BLaER1 treated with 17β-estradiol and CSF1 and Interleukin-3, amounts not matched to agents 10 nM and 100 nM (cell line): Measurements from ENCODE around the gene BLNK.
"Not testable (repeated sequence)": the region's sequence is repeated elsewhere in the genome, so short reads cannot be mapped to it uniquely, and the experiment has no call there.

Source experiments
- H3K27ac ChIP-seq, 11 experiments: shearing (Covaris generic); formaldehyde crosslinking; 2 replicates each; pipeline ENCODE4 v1.8.1; 2022
- H3K27me3 ChIP-seq, 11 experiments: shearing (Covaris generic); formaldehyde crosslinking; 2 replicates each; pipeline ENCODE4 v1.8.1; 2022
- H3K36me3 ChIP-seq, 11 experiments: shearing (Covaris generic); formaldehyde crosslinking; 2 replicates each; pipeline ENCODE4 v1.8.1; 2022
- H3K4me1 ChIP-seq, 10 experiments: shearing (Covaris generic); formaldehyde crosslinking; 2 replicates each; pipeline ENCODE4 v1.8.1; 2022
- H3K4me2 ChIP-seq, 11 experiments: shearing (Covaris generic); formaldehyde crosslinking; 2 replicates each; pipeline ENCODE4 v1.8.1; 2022
- H3K4me3 ChIP-seq, 10 experiments: shearing (Covaris generic); formaldehyde crosslinking; 2 replicates each; pipeline ENCODE4 v1.8.1; 2022
- H3K9ac ChIP-seq, 11 experiments: shearing (Covaris generic); formaldehyde crosslinking; 2 replicates each; pipeline ENCODE4 v1.8.1; 2022
- H3K9me3 ChIP-seq, 11 experiments: shearing (Covaris generic); formaldehyde crosslinking; replicated peaks in 1 of 11; 2 replicates each; pipeline ENCODE4 v1.8.1; 2022
- H4K20me1 ChIP-seq, 11 experiments: shearing (Covaris generic); formaldehyde crosslinking; 2 replicates each; pipeline ENCODE4 v1.8.1; 2022
- Cebpa-rat ChIP-seq, 11 experiments: shearing (Covaris generic); IDR thresholded peaks; 2 replicates each; pipeline ENCODE4 v1.8.1; 2022

Gene BLNK

GRCh38 chr10:96205580-96205979 lies 65.8 kb downstream of the BLNK start:
- Histone ChIP-seq H3K9ac (no peak overlapping the region), H4K20me1 (no peaks in the 10 kb centered on the region), H3K4me1 (peaks cover 0 to 14% (median 7%) of the 10 kb centered on the region in 10 experiments; a peak in 12 of 20 replicates), H3K27ac (no peak overlapping the region), H3K4me2 (no peak overlapping the region), H3K9me3 (no peaks in the 10 kb centered on the region), H3K36me3 (peaks cover 0 to 100% (median 60%) of the 10 kb centered on the region in 11 experiments; a peak in 19 of 22 replicates), H3K27me3 (no peaks in the 10 kb centered on the region), H3K4me3 (no peak overlapping the region)
- no peak for TF ChIP-seq Cebpa-rat (IDR thresholded peaks at IDR 0.05)

- Histone ChIP-seq H3K36me3 (peaks cover 4 to 100% (median 85%) of the 10 kb centered on the region in 11 experiments; a peak in 19 of 22 replicates), H3K4me3 (no peak overlapping the region)
- no peak for TF ChIP-seq Cebpa-rat (IDR thresholded peaks at IDR 0.05)
These were observed 69.8 kb downstream of the BLNK start for GRCh38 chr10:96201525-96201924.

GRCh38 chr10:96189505-96189904 lies 81.9 kb downstream of the BLNK start:
- H3K27ac ChIP-seq, H3K4me1 ChIP-seq, H3K4me2 ChIP-seq, H3K4me3 ChIP-seq, H3K27me3 ChIP-seq, H4K20me1 ChIP-seq, H3K9ac ChIP-seq: not testable (repeated sequence)
- H3K36me3 ChIP-seq, result peaks cover 5 to 53% (median 46%) of the 10 kb centered on the region in 11 experiments; a peak in 19 of 22 replicates
- H3K9me3 ChIP-seq, result peaks cover 34 to 67% (median 45%) of the 10 kb centered on the region in 11 experiments

More at GRCh38 chr10:96201525-96201924, 69.8 kb downstream of the BLNK start:
- Histone ChIP-seq H3K9me3 (peaks cover 0 to 3% (median 0%) of the 10 kb centered on the region in 11 experiments; a peak in 1 of 22 replicates), H3K27ac (no peak overlapping the region), H4K20me1 (no peaks in the 10 kb centered on the region), H3K27me3 (no peaks in the 10 kb centered on the region), H3K4me2 (no peak overlapping the region), H3K9ac (no peak overlapping the region), H3K4me1 (no peaks in the 10 kb centered on the region)

GRCh38 chr10:96188916-96189315 lies 82.5 kb downstream of the BLNK start:
- peaks cover 37 to 65% (median 48%) of the 10 kb centered on the region in 11 experiments for H3K9me3 ChIP-seq
- peaks cover 5 to 47% (median 40%) of the 10 kb centered on the region in 11 experiments; a peak in 19 of 22 replicates for H3K36me3 ChIP-seq
- H4K20me1 ChIP-seq, result no peaks in the 10 kb centered on the region
- H3K4me3 ChIP-seq, result no peak overlapping the region
- no peak overlapping the region for H3K27ac ChIP-seq
- no peak overlapping the region for H3K9ac ChIP-seq
- no peaks in the 10 kb centered on the region for H3K4me1 ChIP-seq
- H3K4me2 ChIP-seq, result no peak overlapping the region
- no peak for TF ChIP-seq Cebpa-rat (IDR thresholded peaks at IDR 0.05)
- no peaks in the 10 kb centered on the region for H3K27me3 ChIP-seq

GRCh38 chr10:96188421-96188820 lies 82.9 kb downstream of the BLNK start:
- Histone ChIP-seq H3K36me3 (peaks cover 5 to 42% (median 37%) of the 10 kb centered on the region in 11 experiments; a peak in 19 of 22 replicates), H3K9ac (no peak overlapping the region), H3K4me2 (no peak overlapping the region), H3K27ac (no peak overlapping the region), H4K20me1 (no peaks in the 10 kb centered on the region), H3K27me3 (no peaks in the 10 kb centered on the region), H3K4me3 (no peak overlapping the region), H3K4me1 (no peaks in the 10 kb centered on the region), H3K9me3 (peaks cover 41 to 69% (median 52%) of the 10 kb centered on the region in 11 experiments)
- no peak for TF ChIP-seq Cebpa-rat (IDR thresholded peaks at IDR 0.05)

- no peak overlapping the region for H3K9ac ChIP-seq
- H3K9me3 ChIP-seq, result peaks cover 39 to 66% (median 51%) of the 10 kb centered on the region in 11 experiments
These were observed 94.4 kb downstream of the BLNK start for GRCh38 chr10:96176985-96177384.

GRCh38 chr10:96172666-96173065 lies 98.7 kb downstream of the BLNK start:
- no peak overlapping the region for H3K4me2 ChIP-seq
- no peaks in the 10 kb centered on the region for H3K27me3 ChIP-seq
- peaks cover 70 to 95% (median 79%) of the 10 kb centered on the region in 11 experiments for H3K9me3 ChIP-seq
- H4K20me1 ChIP-seq, result no peaks in the 10 kb centered on the region
- no peak overlapping the region for H3K4me3 ChIP-seq
- no peak overlapping the region for H3K9ac ChIP-seq
- peaks cover 0 to 18% (median 5%) of the 10 kb centered on the region in 11 experiments; a peak in 4 of 22 replicates for H3K36me3 ChIP-seq
- TF ChIP-seq Cebpa-rat (IDR thresholded peaks at IDR 0.05), result no peak
- no peak overlapping the region for H3K27ac ChIP-seq
- no peaks in the 10 kb centered on the region for H3K4me1 ChIP-seq

More at GRCh38 chr10:96176985-96177384, 94.4 kb downstream of the BLNK start:
- H3K27ac ChIP-seq, result no peak overlapping the region
- H3K4me3 ChIP-seq, result no peak overlapping the region
- no peak overlapping the region for H3K4me2 ChIP-seq
- H3K27me3 ChIP-seq, result no peaks in the 10 kb centered on the region
- no peaks in the 10 kb centered on the region for H4K20me1 ChIP-seq
- H3K36me3 ChIP-seq, result no peaks in the 10 kb centered on the region
- no peak for TF ChIP-seq Cebpa-rat (IDR thresholded peaks at IDR 0.05)
- no peaks in the 10 kb centered on the region for H3K4me1 ChIP-seq

- Histone ChIP-seq H3K4me3 (no peak overlapping the region), H4K20me1 (no peaks in the 10 kb centered on the region), H3K27me3 (no peaks in the 10 kb centered on the region), H3K4me2 (no peak overlapping the region), H3K4me1 (peaks cover 0 to 9% (median 7%) of the 10 kb centered on the region in 10 experiments; a peak in 10 of 20 replicates), H3K36me3 (peaks cover 0 to 23% (median 12%) of the 10 kb centered on the region in 11 experiments; a peak in 10 of 22 replicates), H3K9ac (no peak overlapping the region), H3K9me3 (peaks cover 74 to 98% (median 84%) of the 10 kb centered on the region in 11 experiments), H3K27ac (no peak overlapping the region)
- no peak for TF ChIP-seq Cebpa-rat (IDR thresholded peaks at IDR 0.05)
These were observed 101.1 kb downstream of the BLNK start for GRCh38 chr10:96170230-96170629.

- H3K9ac ChIP-seq, result no peak overlapping the region
- H3K9me3 ChIP-seq, result peaks cover 64 to 87% (median 75%) of the 10 kb centered on the region in 11 experiments
- H3K4me2 ChIP-seq, result no peak overlapping the region
- H3K36me3 ChIP-seq, result peaks cover 0 to 23% (median 12%) of the 10 kb centered on the region in 11 experiments; a peak in 10 of 22 replicates
- H3K4me3 ChIP-seq, result no peak overlapping the region; a peak in 1 of 20 replicates
- no peaks in the 10 kb centered on the region for H3K27me3 ChIP-seq
- TF ChIP-seq Cebpa-rat (IDR thresholded peaks at IDR 0.05), result no peak
- peaks cover 0 to 26% (median 21%) of the 10 kb centered on the region in 10 experiments; a peak in 14 of 20 replicates for H3K4me1 ChIP-seq
- no peak overlapping the region for H3K27ac ChIP-seq
- no peaks in the 10 kb centered on the region for H4K20me1 ChIP-seq
These were observed 102.8 kb downstream of the BLNK start for GRCh38 chr10:96168546-96168945.

GRCh38 chr10:96165726-96166125 lies 105.6 kb downstream of the BLNK start:
- Histone ChIP-seq H3K9ac (no peak overlapping the region), H3K36me3 (peaks cover 0 to 23% (median 12%) of the 10 kb centered on the region in 11 experiments; a peak in 10 of 22 replicates), H3K27ac (no peak overlapping the region), H3K4me3 (no peak overlapping the region), H4K20me1 (no peaks in the 10 kb centered on the region), H3K27me3 (peaks cover 6 to 17% (median 12%) of the 10 kb centered on the region in 11 experiments; a peak in 18 of 22 replicates), H3K4me2 (peak overlapping the region in 5 of 11 experiments; percentile 3 to 74 (median 13); a peak in 4 of 22 replicates), H3K9me3 (peaks cover 51 to 59% (median 57%) of the 10 kb centered on the region in 11 experiments), H3K4me1 (peaks cover 0 to 54% (median 35%) of the 10 kb centered on the region in 10 experiments; a peak in 14 of 20 replicates)
- TF ChIP-seq Cebpa-rat (IDR thresholded peaks at IDR 0.05), result no peak
